ENCODE measurements around the gene PDE6A.

DNA sequence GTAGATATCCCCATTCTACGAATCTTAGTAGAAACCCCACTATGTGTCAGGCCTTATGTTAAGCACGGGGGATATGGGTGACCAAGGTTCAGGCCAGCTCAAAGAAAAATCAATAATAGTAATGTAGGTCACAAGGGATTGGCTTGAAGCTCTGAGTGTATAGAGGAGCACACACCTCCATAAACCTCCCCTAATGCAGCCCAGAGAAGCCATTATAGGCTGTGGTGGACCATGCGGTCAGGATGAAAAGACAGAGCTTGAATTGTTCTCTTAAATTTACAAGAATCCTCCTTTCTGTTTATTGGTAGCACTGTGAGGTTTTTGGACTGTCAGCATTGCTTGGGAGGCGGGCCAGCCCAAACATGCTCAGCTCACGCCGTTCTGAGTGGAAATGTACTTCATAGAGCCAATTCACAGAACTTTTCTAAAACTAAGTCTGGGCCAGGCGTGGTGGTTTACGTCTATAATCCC is 9.1 kb downstream of the PDE6A start:
- TF ChIP-seq, protein P1, sequence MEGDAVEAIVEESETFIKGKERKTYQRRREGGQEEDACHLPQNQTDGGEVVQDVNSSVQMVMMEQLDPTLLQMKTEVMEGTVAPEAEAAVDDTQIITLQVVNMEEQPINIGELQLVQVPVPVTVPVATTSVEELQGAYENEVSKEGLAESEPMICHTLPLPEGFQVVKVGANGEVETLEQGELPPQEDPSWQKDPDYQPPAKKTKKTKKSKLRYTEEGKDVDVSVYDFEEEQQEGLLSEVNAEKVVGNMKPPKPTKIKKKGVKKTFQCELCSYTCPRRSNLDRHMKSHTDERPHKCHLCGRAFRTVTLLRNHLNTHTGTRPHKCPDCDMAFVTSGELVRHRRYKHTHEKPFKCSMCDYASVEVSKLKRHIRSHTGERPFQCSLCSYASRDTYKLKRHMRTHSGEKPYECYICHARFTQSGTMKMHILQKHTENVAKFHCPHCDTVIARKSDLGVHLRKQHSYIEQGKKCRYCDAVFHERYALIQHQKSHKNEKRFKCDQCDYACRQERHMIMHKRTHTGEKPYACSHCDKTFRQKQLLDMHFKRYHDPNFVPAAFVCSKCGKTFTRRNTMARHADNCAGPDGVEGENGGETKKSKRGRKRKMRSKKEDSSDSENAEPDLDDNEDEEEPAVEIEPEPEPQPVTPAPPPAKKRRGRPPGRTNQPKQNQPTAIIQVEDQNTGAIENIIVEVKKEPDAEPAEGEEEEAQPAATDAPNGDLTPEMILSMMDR (IDR thresholded peaks at IDR 0.05; ENCODE audit: insufficient read depth, low read depth, low read length) = no peak
- no peak for TF ChIP-seq EZH2 (IDR thresholded peaks at IDR 0.05; ENCODE audit: insufficient read depth, low read length)
